Activated effector memory CD4-positive, alpha-beta T cell treated with anti-CD3 and anti-CD28 coated beads, Interleukin-2, amount 50 U/mL, for 16 hours (primary cell): ENCODE data around the gene FPR3.
A peak's percentile ranks its signal among the peaks of the same experiment; 100 is the strongest.
"Not testable (repeated sequence)": the region's sequence is repeated elsewhere in the genome, so short reads cannot be mapped to it uniquely, and the experiment has no call there.

Experiments
- DNase-seq: peaks from one replicate; pipeline ENCODE4 v3.0.0-alpha.2; 2020

The FPR3 gene

GRCh38 chr19:51784922-51785690 lies 9.9 kb upstream of the FPR3 start:
- DNase-seq, result peak; percentile 76

- DNase-seq, result no peak
Measured at GRCh38 chr19:51786646-51787494, 8.1 kb upstream of the FPR3 start.

GRCh38 chr19:51788029-51788428 lies 6.9 kb upstream of the FPR3 start:
- DNase-seq, result no peak

- DNase-seq, result no peak
Measured at GRCh38 chr19:51789061-51789795, 5.7 kb upstream of the FPR3 start.

DNA sequence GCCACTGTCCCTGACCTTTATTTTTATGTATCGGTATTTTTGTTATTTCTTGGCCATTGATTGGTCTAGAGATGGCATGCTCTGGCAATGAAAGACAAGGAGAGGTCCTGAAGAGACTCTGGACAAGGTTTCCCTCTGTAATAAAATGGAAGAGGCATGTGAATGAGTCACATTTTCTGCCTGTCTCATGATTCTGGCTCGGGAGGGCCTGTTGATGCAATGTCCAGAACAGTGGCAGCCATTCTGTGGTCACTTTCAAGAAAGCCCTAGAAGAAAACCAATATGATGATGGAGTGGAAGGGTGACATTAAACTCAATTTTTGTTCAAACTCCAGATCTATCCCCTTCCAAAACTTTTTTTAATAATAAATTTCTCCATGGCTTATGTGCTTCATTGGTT lies 2.0 kb upstream of the FPR3 start:
- DNase-seq, result no peak

- no peak for DNase-seq
Measured at GRCh38 chr19:51793994-51794393, 963 bp upstream of the FPR3 start.

- no peak for DNase-seq
Measured at GRCh38 chr19:51796195-51796679, 1.3 kb downstream of the FPR3 start.

GRCh38 chr19:51797480-51797879 lies 2.5 kb downstream of the FPR3 start:
- no peak for DNase-seq

DNA sequence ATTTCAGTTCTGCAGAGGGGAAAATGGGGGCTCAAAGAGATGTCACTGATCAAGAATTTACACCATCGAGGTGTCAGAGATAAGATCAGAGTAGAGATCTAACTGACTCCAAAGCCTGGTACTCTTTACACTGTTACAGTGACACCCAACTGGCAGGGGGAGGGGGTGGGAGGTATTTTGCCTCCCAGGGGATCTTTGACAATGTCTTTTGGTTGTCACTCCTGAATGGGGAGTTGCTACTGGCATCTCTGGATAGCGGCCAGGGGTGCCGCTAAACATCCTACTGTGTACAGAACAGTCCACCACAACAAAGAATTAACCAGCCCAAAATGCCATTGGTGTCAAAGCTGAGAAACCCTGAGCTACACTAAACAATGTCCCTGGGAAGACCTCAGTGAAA lies 3.1 kb downstream of the FPR3 start:
- DNase-seq, result no peak

DNA sequence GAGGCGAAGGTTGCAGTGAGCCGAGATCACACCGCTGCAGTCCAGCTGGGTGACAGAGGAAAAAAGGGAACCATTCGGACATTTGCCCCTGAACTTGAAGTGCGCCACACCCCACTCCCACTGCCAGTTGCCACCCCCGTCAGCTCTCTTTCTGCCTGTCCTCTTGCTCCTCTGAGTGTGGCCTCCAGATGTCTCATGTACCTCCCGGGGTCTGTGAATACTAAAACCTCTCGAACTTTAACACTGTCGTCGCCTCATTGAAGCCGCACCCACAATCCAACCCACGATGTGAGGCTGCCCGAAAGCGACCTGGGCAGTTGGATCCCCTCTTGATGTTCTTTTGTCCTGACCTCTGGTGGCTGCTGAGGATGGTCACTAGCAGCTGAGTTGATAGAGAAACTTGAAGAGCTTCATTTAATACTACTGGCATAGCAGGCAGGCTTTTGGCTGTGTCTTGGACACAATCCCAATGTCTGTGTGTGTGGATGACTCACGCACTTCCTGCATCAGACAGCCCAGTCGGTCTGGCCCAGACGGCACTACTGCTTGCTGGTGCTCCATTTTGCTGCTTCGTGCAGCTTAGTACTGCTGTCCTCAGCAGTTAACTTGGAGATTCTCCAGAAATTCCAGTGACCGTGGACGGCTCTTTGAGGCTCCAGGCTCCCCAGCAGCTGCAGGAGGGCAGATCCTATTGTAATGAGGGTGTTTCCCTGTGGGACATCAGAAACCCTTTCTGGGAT lies 4.2 kb downstream of the FPR3 start:
- no peak for DNase-seq

DNA sequence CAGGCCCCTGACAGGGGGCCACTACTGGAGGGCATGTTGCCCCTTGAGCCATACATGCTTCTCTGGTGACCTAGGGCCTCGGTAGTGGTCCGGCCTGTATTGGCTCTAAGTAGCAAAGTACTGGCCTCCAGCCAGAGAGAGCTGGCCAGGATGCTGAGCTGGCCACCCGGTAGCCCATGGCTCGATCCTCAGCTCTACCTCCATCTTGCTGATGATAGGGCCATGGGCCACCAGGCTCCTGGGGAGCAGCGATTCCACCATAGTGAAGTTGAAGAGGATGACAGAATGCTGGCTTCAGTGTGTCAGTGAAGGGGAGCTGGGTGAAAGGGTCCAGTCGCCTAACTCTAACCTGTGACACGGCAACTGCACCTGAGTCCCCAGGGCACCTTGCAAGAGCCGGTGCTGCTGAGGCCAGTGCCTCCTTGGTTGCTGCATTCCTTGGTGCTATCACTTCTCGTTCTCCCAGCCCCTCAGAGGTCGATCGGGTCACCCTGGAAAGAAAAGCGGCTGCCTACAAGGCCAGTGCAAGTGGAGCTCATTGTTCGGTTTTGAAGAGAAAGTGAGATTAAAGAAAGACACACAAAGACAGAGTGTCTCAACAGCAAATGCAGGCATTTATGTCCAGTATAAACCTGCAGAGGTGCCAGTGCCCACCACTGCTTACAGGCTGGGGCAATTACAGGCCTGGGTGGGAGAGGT lies 5.0 kb downstream of the FPR3 start:
- DNase-seq, result no peak

- DNase-seq, result no peak
Measured at GRCh38 chr19:51800473-51801244, 5.7 kb downstream of the FPR3 start.

GRCh38 chr19:51802775-51803174 lies 7.8 kb downstream of the FPR3 start:
- no peak for DNase-seq

DNA sequence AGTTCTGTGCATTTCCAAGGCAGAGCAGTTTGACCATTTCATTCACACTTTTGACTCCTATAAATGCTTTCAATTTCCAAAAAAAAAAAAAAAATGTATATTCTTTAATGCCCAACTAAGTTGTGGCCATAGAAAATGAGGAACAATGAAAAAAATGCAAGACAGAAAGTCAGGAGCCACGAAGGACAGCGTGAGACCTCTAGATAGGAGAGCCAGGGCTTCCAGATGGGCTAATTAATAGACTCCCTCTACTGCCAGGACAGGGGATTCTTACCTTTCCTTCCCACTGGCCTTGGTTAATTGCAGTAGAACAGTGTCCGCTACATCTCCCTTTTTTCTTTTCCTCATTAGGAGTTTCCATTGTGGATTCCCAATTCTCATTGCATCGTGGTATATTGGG lies 8.6 kb downstream of the FPR3 start:
- no peak for DNase-seq

DNA sequence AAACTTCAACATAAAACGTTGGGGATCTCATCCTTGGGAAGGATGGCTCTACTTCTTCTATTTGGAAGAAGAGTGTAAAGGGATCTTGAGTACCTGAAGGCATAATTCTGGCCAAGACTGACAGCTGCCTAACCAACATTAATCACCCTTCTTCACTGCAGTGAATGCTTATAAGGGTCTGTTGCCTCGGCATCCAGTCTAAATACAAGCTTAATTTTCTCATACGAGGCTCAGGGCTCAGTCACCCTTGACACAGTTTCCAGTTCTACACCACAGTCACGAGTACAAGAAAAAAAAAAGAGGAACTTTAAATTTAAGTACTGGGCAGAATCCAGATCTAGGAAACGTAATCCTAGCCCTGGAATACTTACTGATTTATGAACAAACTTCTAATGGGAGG lies 9.0 kb downstream of the FPR3 start:
- no peak for DNase-seq

- not testable (repeated sequence) for DNase-seq
Measured at GRCh38 chr19:51804789-51805188, 9.8 kb downstream of the FPR3 start.

DNA sequence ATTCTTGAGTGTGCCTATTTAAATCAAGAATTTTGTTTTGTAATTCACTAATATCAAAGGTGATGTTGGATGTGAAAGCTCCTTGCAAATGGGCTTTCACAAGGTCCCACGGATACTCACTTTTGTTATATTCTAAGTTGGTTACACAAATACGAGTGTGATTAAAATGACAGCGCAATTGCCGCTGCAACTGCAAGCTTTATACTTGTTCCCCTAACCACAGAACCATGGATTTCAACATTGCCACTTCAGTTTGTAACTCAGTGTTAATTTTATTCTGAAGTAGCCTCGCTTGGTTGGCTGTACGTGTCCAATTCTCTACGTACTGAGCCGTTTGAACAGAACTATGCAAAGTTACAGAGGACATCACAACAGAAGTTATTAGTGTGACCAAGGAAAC lies 10.4 kb downstream of the FPR3 start:
- not testable (repeated sequence) for DNase-seq

- not testable (repeated sequence) for DNase-seq
Measured at GRCh38 chr19:51806571-51806970, 11.6 kb downstream of the FPR3 start.

GRCh38 chr19:51807111-51807701 lies 12.2 kb downstream of the FPR3 start:
- DNase-seq, result no peak

DNA sequence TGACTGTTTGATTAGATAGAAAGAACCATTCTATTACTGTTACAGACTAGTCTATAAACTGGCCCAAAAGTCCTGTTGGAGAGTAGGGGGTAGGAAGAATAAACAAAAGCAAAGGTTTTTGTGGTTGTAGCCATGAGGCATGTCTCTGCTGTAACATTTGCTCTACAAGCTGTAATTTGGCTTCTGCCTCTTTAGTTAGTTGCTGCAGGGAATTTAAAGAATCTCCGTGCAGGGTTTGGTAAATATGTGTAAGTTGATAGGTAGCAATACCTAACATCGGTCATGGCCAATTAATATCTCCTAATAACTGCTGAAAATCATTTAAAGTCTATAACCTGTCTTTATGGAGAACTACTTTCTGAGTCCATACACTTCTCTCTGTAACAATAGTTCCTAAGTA lies 13.0 kb downstream of the FPR3 start:
- no peak for DNase-seq
